GM12878 (cell line): Measurements from ENCODE around the gene LSM14B. TPM values are rescaled to one million over a fixed set of nuclear protein-coding genes. Genes with fewer than 3 reads are reported as not detected.

Experiments used
- ATAC-seq: fragments of 200-7000 bp; cut with Tn5 transposase; 3 replicates; pipeline ENCODE4 v1.9.1; 2020; ENCODE audit warnings: mild to moderate bottlenecking, moderate library complexity
- BruUV-seq: library from RNA; stranded (reverse); fragments of 400-500 nt; replicated peaks from 2 replicates; lab custom pipeline; 2021; lab: Mats Ljungman, UMichigan
- CTCF ChIA-PET: fragments of 300-600 bp; sonication (Branson Sonifier 250); formaldehyde crosslinking; extraction: SDS; loops from one replicate; lab custom pipeline; 2021; ENCODE audit warnings: inconsistent platforms; lab: Yijun Ruan, JAX
- POLR2A ChIA-PET: fragments of 350-600 bp; formaldehyde crosslinking; extraction: SDS; loops from one replicate; lab custom pipeline; 2021; ENCODE audit warnings: inconsistent platforms; lab: Charles Lee
- RAD21 ChIA-PET: fragments of 300-600 bp; sonication (Branson Sonifier 250); formaldehyde crosslinking; loops from one replicate; lab custom pipeline; 2023; ENCODE audit warnings: antibody characterized with exemption; ENCODE audit not compliant: unreplicated experiment; lab: Charles Lee
- SMC1A ChIA-PET: fragments of 300-600 bp; sonication (Branson Sonifier 250); formaldehyde crosslinking; loops from one replicate; lab custom pipeline; 2023; ENCODE audit not compliant: unreplicated experiment, uncharacterized antibody; lab: Charles Lee
- DNase-seq: peaks from one replicate; pipeline ENCODE4 v3.0.0-alpha.2; 2011; ENCODE audit warnings: low read depth, low spot score
- FAIRE-seq: peaks from 3 replicates; lab custom pipeline; 2011; peaks lifted over from hg19 to GRCh38; lab: Jason Lieb, UNC
- H2AFZ ChIP-seq: 2 replicates; pipeline ENCODE4 v1.6.0; 2011; ENCODE audit warnings: low read depth, low read length, control low read depth; ENCODE audit not compliant: control insufficient read depth
- H3K27ac ChIP-seq: 2 replicates; pipeline ENCODE4 v1.5.1; 2011; ENCODE audit warnings: control low read depth; ENCODE audit not compliant: control insufficient read depth, insufficient read depth
- H3K27me3 ChIP-seq, 2 experiments: replicated peaks in 1 of 2; 2 replicates each; pipeline versions ENCODE4 v1.6.0 to v1.6.1; 2011; ENCODE audit warnings: low read length in 1 of 2; ENCODE audit not compliant: control insufficient read depth in 2 of 2, insufficient read depth in 2 of 2
- H3K36me3 ChIP-seq, 2 experiments: 2 replicates each; pipeline ENCODE4 v1.5.1; 2011; ENCODE audit warnings: low read length in 1 of 2; ENCODE audit not compliant: control insufficient read depth in 2 of 2, insufficient read depth in 2 of 2
- H3K4me1 ChIP-seq: 2 replicates; pipeline ENCODE4 v1.6.1; 2011; ENCODE audit warnings: mild to moderate bottlenecking, low read length, moderate library complexity, mixed read lengths; ENCODE audit not compliant: control insufficient read depth, insufficient read depth
- H3K4me2 ChIP-seq: 2 replicates; pipeline ENCODE4 v1.6.0; 2011; ENCODE audit warnings: control low read depth; ENCODE audit not compliant: control insufficient read depth, insufficient read depth
- H3K4me3 ChIP-seq: fragments of 200-600 bp; sonication (generic); 2 replicates; pipeline ENCODE4 v1.5.1; 2016
- H3K79me2 ChIP-seq: 2 replicates; pipeline ENCODE4 v1.6.0; 2011; ENCODE audit warnings: low read length; ENCODE audit not compliant: control insufficient read depth, insufficient read depth
- H3K9ac ChIP-seq: 2 replicates; pipeline ENCODE4 v1.8.0; 2011; ENCODE audit warnings: low read length, control low read depth, mixed read lengths; ENCODE audit not compliant: control insufficient read depth, insufficient read depth
- H3K9me3 ChIP-seq: replicated peaks from 3 replicates; pipeline ENCODE4 v1.5.1; 2011; ENCODE audit warnings: mild to moderate bottlenecking, low read length; ENCODE audit not compliant: control insufficient read depth, insufficient read depth
- H4K20me1 ChIP-seq: 2 replicates; pipeline ENCODE4 v1.6.0; 2011; ENCODE audit not compliant: control insufficient read depth, insufficient read depth
- ATF3 ChIP-seq: IDR thresholded peaks from 2 replicates; pipeline ENCODE4 v1.6.1; 2011; ENCODE audit warnings: low read depth, mild to moderate bottlenecking, low read length, moderate library complexity, borderline replicate concordance; ENCODE audit errors: extremely low read depth
- ATF7 ChIP-seq: fragments of 450-650 bp; IDR thresholded peaks from 2 replicates; pipeline ENCODE4 v1.6.1; 2016; ENCODE audit warnings: low read depth, mild to moderate bottlenecking
- BHLHE40 ChIP-seq, 2 experiments: fragments of 450-650 bp in 1 of 2; IDR thresholded peaks; 2 replicates each; pipeline ENCODE4 v1.6.1; 2011 to 2017; ENCODE audit warnings: low read depth in 2 of 2, borderline replicate concordance in 1 of 2, improper control_type of control experiment in 1 of 2, low read length in 1 of 2, mild to moderate bottlenecking in 1 of 2
- CBX5 ChIP-seq: sonication (generic); IDR thresholded peaks from 2 replicates; pipeline ENCODE4 v1.6.1; 2016; ENCODE audit warnings: low read depth, moderate library complexity, mild to moderate bottlenecking, inconsistent platforms
- ETV6 ChIP-seq, 2 experiments: fragments of 450-650 bp in 1 of 2; IDR thresholded peaks in 1 of 2; conservative IDR thresholded peaks in 1 of 2; 2 replicates each; pipeline ENCODE4 v1.6.1; 2014; ENCODE audit warnings: antibody characterized with exemption in 1 of 2, borderline replicate concordance in 1 of 2, low read depth in 1 of 2, mild to moderate bottlenecking in 1 of 2, moderate library complexity in 1 of 2
- IKZF2 ChIP-seq, 2 experiments: fragments of 450-650 bp; IDR thresholded peaks; 2 replicates each; pipeline ENCODE4 v1.6.1; 2017; ENCODE audit warnings: mild to moderate bottlenecking in 2 of 2, moderate library complexity in 2 of 2
- IRF5 ChIP-seq: fragments of 450-650 bp; IDR thresholded peaks from 2 replicates; pipeline ENCODE4 v1.6.1; 2017; ENCODE audit warnings: borderline replicate concordance
- MYC ChIP-seq: IDR thresholded peaks from 2 replicates; pipeline ENCODE4 v1.6.1; 2011; ENCODE audit warnings: mild to moderate bottlenecking, low read length, moderate library complexity, inconsistent platforms; ENCODE audit not compliant: insufficient read depth, insufficient replicate concordance, insufficient read length, severe bottlenecking
- NR2F1 ChIP-seq: fragments of 450-650 bp; conservative IDR thresholded peaks from 2 replicates; pipeline ENCODE4 v1.6.1; 2017; ENCODE audit warnings: mild to moderate bottlenecking
- PAX8 ChIP-seq: fragments of 450-650 bp; IDR thresholded peaks from 2 replicates; pipeline ENCODE4 v1.6.1; 2017; ENCODE audit warnings: mild to moderate bottlenecking, moderate library complexity
- RBBP5 ChIP-seq: fragments of 200-600 bp; sonication (generic); conservative IDR thresholded peaks from 2 replicates; pipeline ENCODE4 v1.6.1; 2016
- RELA ChIP-seq: fragments of 450-650 bp; IDR thresholded peaks from 2 replicates; pipeline ENCODE4 v1.8.0; 2014; ENCODE audit warnings: borderline replicate concordance; ENCODE audit not compliant: partially characterized antibody
- RFX5 ChIP-seq: IDR thresholded peaks from 2 replicates; pipeline ENCODE4 v1.6.1; 2011; ENCODE audit warnings: low read depth, low read length, improper control_type of control experiment
- SUPT20H ChIP-seq: IDR thresholded peaks from 2 replicates; pipeline ENCODE4 v1.6.1; 2011; ENCODE audit warnings: low read depth, mild to moderate bottlenecking, low read length, moderate library complexity, borderline replicate concordance; ENCODE audit not compliant: control insufficient read depth
- TCF12 ChIP-seq: IDR thresholded peaks from 2 replicates; pipeline ENCODE4 v1.6.1; 2011; ENCODE audit warnings: low read depth, mild to moderate bottlenecking, low read length
- USF2 ChIP-seq: IDR thresholded peaks from 2 replicates; pipeline ENCODE4 v1.6.1; 2011; ENCODE audit warnings: low read depth, low read length, improper control_type of control experiment, borderline replicate concordance
- ZBTB4 ChIP-seq: fragments of 450-650 bp; formaldehyde crosslinking; IDR thresholded peaks from 2 replicates; pipeline ENCODE4 v1.4.0; 2022; ENCODE audit warnings: mild to moderate bottlenecking, moderate library complexity
- ZNF274 ChIP-seq: IDR thresholded peaks from one replicate; pipeline ENCODE4 v1.8.0; 2011; ENCODE audit not compliant: insufficient read length, insufficient read depth
- ZSCAN29 ChIP-seq: fragments of 450-650 bp; IDR thresholded peaks from 2 replicates; pipeline ENCODE4 v1.6.1; 2017; ENCODE audit warnings: mild to moderate bottlenecking, moderate library complexity
- WGBS: methylation state at CpG from one replicate; pipeline ENCODE4 v1.1.6; 2016; ENCODE audit warnings: low lambda C conversion rate; ENCODE audit not compliant: insufficient replicate concordance, insufficient coverage; ENCODE audit errors: missing lambda C conversion rate; 5-methylcytosine and 5-hydroxymethylcytosine counted together
- in situ Hi-C: fragments of 300-500 bp; cut with MboI; formaldehyde crosslinking; loops from 9 replicates; pipeline ENCODE4 v1.14.3; 2018; ENCODE audit warnings: mixed read lengths
- intact Hi-C: fragments of 100-400 bp; cut with micrococcal nuclease; formaldehyde crosslinking; loops from one replicate; pipeline ENCODE4 v1.14.2; 2022; ENCODE audit not compliant: unreplicated experiment
- polyA plus RNA-seq, 11 experiments: library from polyadenylated mRNA; depleted of rRNA in 4 of 11; unstranded in 6 of 11; stranded (reverse) in 5 of 11; fragments of >200 nt; fragmentation: Nextera tagmentation in 4 of 11; fragmentation: Illumina TruSeq in 1 of 11; extraction: Ambion mirVana in 4 of 11; extraction: Trizol in 1 of 11; gene quantifications; 1 replicate in 1 of 11; 2 replicates in 10 of 11; pipeline versions ENCODE4 v1.2.1 to v1.2.3, GENCODE V29; 2011 to 2016; ENCODE audit warnings: inconsistent platforms in 2 of 11, missing spikeins in 2 of 11, low read depth in 1 of 11
- total RNA-seq, 4 experiments: library from RNA; depleted of rRNA in 3 of 4; stranded (reverse); fragments of >200 nt in 3 of 4; fragmentation: Illumina TruSeq in 1 of 4; extraction: Trizol in 1 of 4; gene quantifications; 2 replicates each; pipeline versions ENCODE4 v1.2.1 to v1.2.3, GENCODE V29; 2013 to 2021

LSM14B gene
- total and polyA plus RNA-seq, 10 of the 15 experiments (the other 5 are each of a cell fraction or from before 2014, with no cell fraction given): 0.56 to 34.3 (median 15.6) TPM

GRCh38 chr20:62138912-62139311 is 16.6 kb downstream of the LSM14B start:
- no TSS peak for BruUV-seq
- Histone ChIP-seq H3K27me3 (no peaks in the 10 kb centered on the region), H3K79me2 (peaks cover 45% of the 10 kb centered on the region), H2AFZ (no peak overlapping the region), H3K27ac (no peak overlapping the region), H3K9me3 (no peaks in the 10 kb centered on the region), H3K4me2 (no peak overlapping the region), H4K20me1 (peaks cover 20% of the 10 kb centered on the region), H3K9ac (no peak overlapping the region), H3K4me1 (peaks cover 8% of the 10 kb centered on the region), H3K36me3 (peaks cover 36 to 52% of the 10 kb centered on the region in 2 experiments), H3K4me3 (no peak overlapping the region)
- ATAC-seq (no peak), FAIRE-seq (no peak), DNase-seq (no peak)
- ChIA-PET RAD21 (no interaction called here), CTCF (interaction anchor here (0.9 to 2.8 kb wide), 2 partner anchors 12 to 128 kb away, joined by 4 to 20 read pairs; no protein-coding TSS in a partner anchor), SMC1A (interaction anchor here (1.0 kb wide), 1 partner anchor 128 kb away, joined by 10 read pairs; no protein-coding TSS in a partner anchor), POLR2A (no interaction called here)
- WGBS: 98% methylated on average over 10 of the region's 10 CpGs
- in situ Hi-C loops (no loop called here), intact Hi-C loops (no loop called here)
- TF ChIP-seq RBBP5: no peak
- no peak for TF ChIP-seq ETV6 (conservative IDR thresholded peaks at IDR 0.05 in 1 of 2, IDR thresholded peaks at IDR 0.05 in 1 of 2; ENCODE audit: borderline replicate concordance in 1 of 2, low read depth in 1 of 2)
- TF ChIP-seq ATF3: no peak
- TF ChIP-seq TCF12: no peak
- TF ChIP-seq CBX5: no peak
- no peak for TF ChIP-seq RFX5
- TF ChIP-seq ZNF274: no peak
- no peak for TF ChIP-seq ZBTB4
- TF ChIP-seq ATF7: no peak
- no peak for TF ChIP-seq MYC
- TF ChIP-seq RELA: no peak
- no peak for TF ChIP-seq BHLHE40 (IDR thresholded peaks at IDR 0.05; ENCODE audit: borderline replicate concordance in 1 of 2, low read depth in 2 of 2, low read length in 1 of 2)
- TF ChIP-seq PAX8: no peak
- TF ChIP-seq ZSCAN29: no peak
- no peak for TF ChIP-seq IKZF2 (IDR thresholded peaks at IDR 0.05)
- no peak for TF ChIP-seq IRF5
- no peak for TF ChIP-seq USF2
- TF ChIP-seq NR2F1: no peak
- TF ChIP-seq SUPT20H: no peak
